OCI-LY1 (cell line): ENCODE results near the gene EDN1.

Experiments
- H2AFZ ChIP-seq: fragments of 200-600 bp; sonication (generic), shearing (Covaris generic); 2 replicates; pipeline ENCODE4 v1.6.0; 2014; ENCODE audit warnings: antibody characterized with exemption, mild to moderate bottlenecking, low read length
- H3F3A ChIP-seq: fragments of 200-600 bp; sonication (generic), shearing (Covaris generic); 2 replicates; pipeline ENCODE4 v1.6.0; 2014; ENCODE audit warnings: mild to moderate bottlenecking, antibody characterized with exemption, low read length, moderate library complexity; ENCODE audit not compliant: insufficient read depth
- H3K27ac ChIP-seq: fragments of 200-600 bp; sonication (generic); 2 replicates; pipeline ENCODE4 v1.5.1; 2014; ENCODE audit warnings: low read length, mixed run types, mild to moderate bottlenecking, low read depth; ENCODE audit not compliant: poor library complexity, severe bottlenecking
- H3K27me3 ChIP-seq: fragments of 200-600 bp; sonication (generic); 2 replicates; pipeline ENCODE4 v1.6.0; 2014; ENCODE audit warnings: antibody characterized with exemption, mild to moderate bottlenecking, low read length, moderate library complexity; ENCODE audit not compliant: insufficient read depth
- H3K36me3 ChIP-seq: fragments of 200-600 bp; sonication (generic); 2 replicates; pipeline ENCODE4 v1.6.1; 2014; ENCODE audit warnings: mild to moderate bottlenecking, antibody characterized with exemption, low read length, moderate library complexity, mixed read lengths; ENCODE audit not compliant: insufficient read depth
- H3K4me1 ChIP-seq: fragments of 200-600 bp; sonication (generic); 2 replicates; pipeline ENCODE4 v1.5.1; 2014; ENCODE audit warnings: mild to moderate bottlenecking, low read length, moderate library complexity; ENCODE audit not compliant: insufficient read depth, severe bottlenecking
- H3K4me2 ChIP-seq: fragments of 200-600 bp; sonication (generic), shearing (Covaris generic); 2 replicates; pipeline ENCODE4 v1.6.1; 2014; ENCODE audit warnings: low read length
- H3K4me3 ChIP-seq: fragments of 200-600 bp; sonication (generic); 2 replicates; pipeline ENCODE4 v1.5.1; 2014; ENCODE audit warnings: low read length, low read depth, mild to moderate bottlenecking, mixed read lengths; ENCODE audit not compliant: poor library complexity, severe bottlenecking
- H3K79me2 ChIP-seq: fragments of 200-600 bp; shearing (Covaris generic); 2 replicates; pipeline ENCODE4 v1.6.1; 2016; ENCODE audit warnings: mixed run types, low read length, mixed read lengths; ENCODE audit not compliant: insufficient read depth
- H3K9ac ChIP-seq: fragments of 200-600 bp; sonication (generic), shearing (Covaris generic); 2 replicates; pipeline ENCODE4 v1.6.1; 2014; ENCODE audit warnings: mild to moderate bottlenecking, low read length, mixed read lengths
- H3K9me2 ChIP-seq: fragments of 200-600 bp; sonication (generic), shearing (Covaris generic); 2 replicates; pipeline ENCODE4 v1.6.1; 2014; ENCODE audit warnings: low read depth, mild to moderate bottlenecking, low read length, mixed read lengths
- H3K9me3 ChIP-seq: fragments of 200-600 bp; shearing (Covaris generic); 2 replicates; pipeline ENCODE4 v1.6.1; 2014; ENCODE audit warnings: low read length, mixed read lengths
- H4K20me1 ChIP-seq: fragments of 200-600 bp; sonication (generic), shearing (Covaris generic); 2 replicates; pipeline ENCODE4 v1.6.0; 2016; ENCODE audit warnings: mild to moderate bottlenecking, low read length; ENCODE audit not compliant: insufficient read depth
- EZH2 ChIP-seq: fragments of 200-600 bp; sonication (generic), shearing (Covaris generic); IDR thresholded peaks from 2 replicates; pipeline ENCODE4 v1.8.0; 2017; ENCODE audit warnings: borderline replicate concordance, mixed run types, mild to moderate bottlenecking, antibody characterized with exemption, low read length, moderate library complexity, mixed read lengths
- TF ChIP-seq, protein P1 (sequence below): fragments of 200-600 bp; sonication (generic), shearing (Covaris generic); IDR thresholded peaks from 2 replicates; pipeline ENCODE4 v1.5.1; 2017; ENCODE audit warnings: mild to moderate bottlenecking, antibody characterized with exemption, low read length, moderate library complexity, mixed read lengths

The EDN1 gene

DNA sequence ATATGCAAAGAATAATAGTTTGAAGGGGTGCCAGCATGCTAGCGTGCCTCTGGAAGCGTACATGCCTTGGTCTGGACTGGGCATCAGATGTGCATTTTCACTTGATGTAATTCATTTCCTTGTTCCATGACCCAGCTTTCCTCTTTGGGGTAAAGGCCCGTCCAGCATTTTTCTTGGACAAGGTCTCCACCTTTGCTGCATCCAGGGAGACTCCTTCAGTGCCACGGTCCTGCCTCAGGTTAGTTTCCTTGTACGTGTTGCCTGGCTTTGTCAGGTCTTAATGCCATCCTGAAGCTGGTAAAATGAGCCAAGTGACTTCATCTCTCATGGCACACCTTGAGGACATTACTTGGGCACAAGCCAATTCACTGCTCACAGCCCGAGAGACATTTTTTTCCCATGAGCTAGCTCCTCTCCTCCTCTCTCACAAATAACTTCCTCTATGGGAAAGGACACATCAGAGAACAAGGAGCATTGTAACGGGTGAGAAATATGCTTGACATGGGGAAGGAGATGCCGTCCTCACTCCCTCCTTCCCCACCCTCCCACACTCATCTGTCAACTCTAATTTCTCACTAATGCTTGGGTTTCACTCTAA is 23.9 kb downstream of the EDN1 start:
- H3K9ac ChIP-seq: no peak overlapping the region
- no peaks in the 10 kb centered on the region for H3K36me3 ChIP-seq
- H3K27me3 ChIP-seq: no peaks in the 10 kb centered on the region
- peaks cover 6% of the 10 kb centered on the region; the same call in 1 of the 2 replicates for H3K9me3 ChIP-seq
- no peak overlapping the region for H3K4me2 ChIP-seq
- H3K9me2 ChIP-seq: no peaks in the 10 kb centered on the region
- no peak overlapping the region for H3K4me3 ChIP-seq
- H2AFZ ChIP-seq: no peak overlapping the region
- no peaks in the 10 kb centered on the region for H3K4me1 ChIP-seq
- no peak overlapping the region for H3K27ac ChIP-seq
- no peaks in the 10 kb centered on the region for H4K20me1 ChIP-seq
- TF ChIP-seq, protein P1, sequence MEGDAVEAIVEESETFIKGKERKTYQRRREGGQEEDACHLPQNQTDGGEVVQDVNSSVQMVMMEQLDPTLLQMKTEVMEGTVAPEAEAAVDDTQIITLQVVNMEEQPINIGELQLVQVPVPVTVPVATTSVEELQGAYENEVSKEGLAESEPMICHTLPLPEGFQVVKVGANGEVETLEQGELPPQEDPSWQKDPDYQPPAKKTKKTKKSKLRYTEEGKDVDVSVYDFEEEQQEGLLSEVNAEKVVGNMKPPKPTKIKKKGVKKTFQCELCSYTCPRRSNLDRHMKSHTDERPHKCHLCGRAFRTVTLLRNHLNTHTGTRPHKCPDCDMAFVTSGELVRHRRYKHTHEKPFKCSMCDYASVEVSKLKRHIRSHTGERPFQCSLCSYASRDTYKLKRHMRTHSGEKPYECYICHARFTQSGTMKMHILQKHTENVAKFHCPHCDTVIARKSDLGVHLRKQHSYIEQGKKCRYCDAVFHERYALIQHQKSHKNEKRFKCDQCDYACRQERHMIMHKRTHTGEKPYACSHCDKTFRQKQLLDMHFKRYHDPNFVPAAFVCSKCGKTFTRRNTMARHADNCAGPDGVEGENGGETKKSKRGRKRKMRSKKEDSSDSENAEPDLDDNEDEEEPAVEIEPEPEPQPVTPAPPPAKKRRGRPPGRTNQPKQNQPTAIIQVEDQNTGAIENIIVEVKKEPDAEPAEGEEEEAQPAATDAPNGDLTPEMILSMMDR: no peak
- TF ChIP-seq EZH2: no peak
- no peaks in the 10 kb centered on the region for H3F3A ChIP-seq
- no peaks in the 10 kb centered on the region for H3K79me2 ChIP-seq

DNA sequence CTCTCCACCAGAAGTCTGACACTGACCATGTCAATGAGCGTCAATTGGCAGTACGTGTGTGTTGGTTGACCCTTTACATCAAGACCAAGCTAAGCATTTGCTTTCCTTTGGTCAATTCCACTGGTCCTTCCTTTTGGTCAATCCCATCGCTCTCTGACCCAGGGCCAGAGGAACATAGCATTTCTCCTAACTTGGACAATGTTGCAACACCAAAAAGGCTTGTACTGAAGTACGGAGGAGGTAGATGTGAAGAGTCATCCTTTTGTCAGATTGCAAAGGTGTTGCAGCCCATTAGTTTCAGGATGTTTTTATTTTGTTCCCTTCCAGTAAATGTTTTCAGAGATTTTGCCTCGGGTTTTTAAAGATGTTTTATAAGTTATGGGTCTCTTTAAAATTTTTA is 24.6 kb downstream of the EDN1 start:
- Histone ChIP-seq H3K79me2 (no peaks in the 10 kb centered on the region), H3F3A (no peaks in the 10 kb centered on the region), H3K4me1 (no peaks in the 10 kb centered on the region), H3K36me3 (no peaks in the 10 kb centered on the region), H3K27ac (no peak overlapping the region), H2AFZ (no peak overlapping the region), H3K9ac (no peak overlapping the region), H3K9me3 (peaks cover 6% of the 10 kb centered on the region; the same call in 1 of the 2 replicates), H3K4me3 (no peak overlapping the region), H4K20me1 (no peaks in the 10 kb centered on the region), H3K4me2 (no peak overlapping the region), H3K9me2 (no peaks in the 10 kb centered on the region), H3K27me3 (no peaks in the 10 kb centered on the region)
- TF ChIP-seq, protein P1: no peak
- no peak for TF ChIP-seq EZH2

- H2AFZ ChIP-seq: no peak overlapping the region
- no peaks in the 10 kb centered on the region for H3K27me3 ChIP-seq
- no peaks in the 10 kb centered on the region for H3K9me2 ChIP-seq
- H4K20me1 ChIP-seq: no peaks in the 10 kb centered on the region
- no peak overlapping the region for H3K27ac ChIP-seq
- TF ChIP-seq EZH2: no peak
- TF ChIP-seq, protein P1: no peak
- no peaks in the 10 kb centered on the region for H3K79me2 ChIP-seq
- H3K9me3 ChIP-seq: peaks cover 6% of the 10 kb centered on the region; the same call in 1 of the 2 replicates
- H3K4me1 ChIP-seq: no peaks in the 10 kb centered on the region
- no peak overlapping the region for H3K4me3 ChIP-seq
- H3F3A ChIP-seq: no peaks in the 10 kb centered on the region
- no peak overlapping the region for H3K4me2 ChIP-seq
- H3K9ac ChIP-seq: no peak overlapping the region
- no peaks in the 10 kb centered on the region for H3K36me3 ChIP-seq
Measured at GRCh38 chr6:12315292-12316081, 25.3 kb downstream of the EDN1 start.
